H9 (cell line): ENCODE results near the gene XRN2. TPM values are rescaled to one million over a fixed set of nuclear protein-coding genes. Genes with fewer than 3 reads are reported as not detected.
A peak's percentile ranks its signal among the peaks of the same experiment; 100 is the strongest.

ENCODE experiments used
- DNase-seq: peaks from one replicate; pipeline ENCODE4 v3.0.0-alpha.2; 2017
- H2AFZ ChIP-seq: one replicate; pipeline ENCODE4 v1.6.1; 2013; ENCODE audit warnings: mild to moderate bottlenecking, low read length, control low read depth, moderate library complexity
- H2AK5ac ChIP-seq: 2 replicates; pipeline ENCODE4 v1.6.1; 2013; ENCODE audit warnings: low read length, control low read depth, mixed read lengths; ENCODE audit not compliant: insufficient read length
- H2BK120ac ChIP-seq: one replicate; pipeline ENCODE4 v1.6.1; 2013; ENCODE audit warnings: low read depth, mild to moderate bottlenecking, low read length, control low read depth, inconsistent platforms; ENCODE audit not compliant: poor library complexity, severe bottlenecking
- H2BK12ac ChIP-seq: 2 replicates; pipeline ENCODE4 v1.6.1; 2013; ENCODE audit warnings: low read length, control low read depth, mixed read lengths, low read depth; ENCODE audit not compliant: insufficient read length
- H2BK15ac ChIP-seq: 2 replicates; pipeline ENCODE4 v1.6.1; 2013; ENCODE audit warnings: low read depth, low read length, control low read depth
- H2BK20ac ChIP-seq: one replicate; pipeline ENCODE4 v1.6.1; 2013; ENCODE audit warnings: low read depth, mild to moderate bottlenecking, low read length, control low read depth, inconsistent platforms; ENCODE audit not compliant: poor library complexity, severe bottlenecking
- H2BK5ac ChIP-seq: 2 replicates; pipeline ENCODE4 v1.6.1; 2013; ENCODE audit warnings: low read length, control low read depth, mixed read lengths; ENCODE audit not compliant: insufficient read length
- H3K14ac ChIP-seq: 2 replicates; pipeline ENCODE4 v1.6.1; 2013; ENCODE audit warnings: low read length, control low read depth; ENCODE audit not compliant: insufficient read depth
- H3K18ac ChIP-seq: 2 replicates; pipeline ENCODE4 v1.6.1; 2013; ENCODE audit warnings: low read depth, mild to moderate bottlenecking, mixed read lengths, low read length, control low read depth; ENCODE audit not compliant: insufficient read length
- H3K23ac ChIP-seq: 2 replicates; pipeline ENCODE4 v1.6.1; 2013; ENCODE audit warnings: low read length, control low read depth, mixed read lengths, low read depth; ENCODE audit not compliant: insufficient read length
- H3K23me2 ChIP-seq: 2 replicates; pipeline ENCODE4 v1.6.1; 2013; ENCODE audit warnings: low read depth, mild to moderate bottlenecking, mixed read lengths, low read length, control low read depth; ENCODE audit not compliant: insufficient read length, poor library complexity, severe bottlenecking
- H3K27ac ChIP-seq: 2 replicates; pipeline ENCODE4 v1.5.1; 2013; ENCODE audit warnings: low read length, control low read depth, mixed read lengths, low read depth; ENCODE audit not compliant: insufficient read length
- H3K27me3 ChIP-seq: 2 replicates; pipeline ENCODE4 v1.6.1; 2013; ENCODE audit warnings: low read length, control low read depth, inconsistent platforms; ENCODE audit not compliant: insufficient read depth
- H3K4ac ChIP-seq: 2 replicates; pipeline ENCODE4 v1.6.1; 2013; ENCODE audit warnings: low read depth, mild to moderate bottlenecking, control low read depth, inconsistent platforms, low read length, moderate library complexity
- H3K4me1 ChIP-seq: 2 replicates; pipeline ENCODE4 v1.6.1; 2013; ENCODE audit warnings: low read length, control low read depth, inconsistent platforms; ENCODE audit not compliant: insufficient read depth
- H3K4me2 ChIP-seq: 2 replicates; pipeline ENCODE4 v1.6.1; 2013; ENCODE audit warnings: low read length, control low read depth, mixed read lengths; ENCODE audit not compliant: insufficient read length, insufficient read depth
- H3K56ac ChIP-seq: 2 replicates; pipeline ENCODE4 v1.6.1; 2013; ENCODE audit warnings: low read depth, mild to moderate bottlenecking, mixed read lengths, low read length, control low read depth; ENCODE audit not compliant: insufficient read length
- H3K79me1 ChIP-seq: 2 replicates; pipeline ENCODE4 v1.6.1; 2013; ENCODE audit warnings: low read depth, mild to moderate bottlenecking, moderate library complexity, low read length, control low read depth, inconsistent platforms; ENCODE audit not compliant: insufficient read depth, poor library complexity, severe bottlenecking
- H3K79me2 ChIP-seq: 2 replicates; pipeline ENCODE4 v1.6.1; 2013; ENCODE audit warnings: low read length, control low read depth, inconsistent platforms; ENCODE audit not compliant: insufficient read depth
- H3K9ac ChIP-seq: 2 replicates; pipeline ENCODE4 v1.6.1; 2013; ENCODE audit warnings: low read length, control low read depth, mixed read lengths; ENCODE audit not compliant: insufficient read length; ENCODE audit errors: extremely low read depth
- H3K9me3 ChIP-seq: one replicate; pipeline ENCODE4 v1.6.1; 2013; ENCODE audit warnings: low read depth, low read length, inconsistent platforms; ENCODE audit not compliant: control insufficient read depth
- H3T11ph ChIP-seq: one replicate; pipeline ENCODE4 v1.6.1; 2013; ENCODE audit warnings: mild to moderate bottlenecking, low read length, control low read depth, inconsistent platforms
- H4K20me1 ChIP-seq: one replicate; pipeline ENCODE4 v1.6.1; 2013; ENCODE audit not compliant: control insufficient read depth, insufficient read length, insufficient read depth
- H4K5ac ChIP-seq: 2 replicates; pipeline ENCODE4 v1.6.1; 2013; ENCODE audit warnings: low read depth, mild to moderate bottlenecking, mixed read lengths, low read length, control low read depth; ENCODE audit not compliant: insufficient read length
- H4K8ac ChIP-seq: replicated peaks from 2 replicates; pipeline ENCODE4 v1.6.1; 2013; ENCODE audit warnings: low read length, control low read depth, mixed read lengths, low read depth; ENCODE audit not compliant: insufficient read length
- H4K91ac ChIP-seq: 2 replicates; pipeline ENCODE4 v1.6.1; 2013; ENCODE audit warnings: low read depth, mild to moderate bottlenecking, moderate library complexity, mixed read lengths, low read length, control low read depth; ENCODE audit not compliant: insufficient read length
- H3K27ac Mint-ChIP-seq, 3 experiments: 2 replicates in 2 of 3; 3 replicates in 1 of 3; pipeline ENCODE4 v1.8.0; 2020 to 2021; ENCODE audit warnings: mixed read lengths in 3 of 3, mild to moderate bottlenecking in 1 of 3, moderate library complexity in 1 of 3
- H3K27me3 Mint-ChIP-seq: 2 replicates; pipeline ENCODE4 v1.8.0; 2021; ENCODE audit warnings: low read depth, mild to moderate bottlenecking, moderate library complexity, mixed read lengths
- H3K36me3 Mint-ChIP-seq, 3 experiments: 2 replicates in 2 of 3; 3 replicates in 1 of 3; pipeline ENCODE4 v1.8.0; 2020 to 2021; ENCODE audit warnings: low read depth in 3 of 3, mixed read lengths in 3 of 3; ENCODE audit not compliant: insufficient read depth in 1 of 3
- H3K4me1 Mint-ChIP-seq, 2 experiments: 2 replicates each; pipeline ENCODE4 v1.8.0; 2020; ENCODE audit warnings: mixed read lengths in 2 of 2
- H3K4me3 Mint-ChIP-seq, 2 experiments: 2 replicates in 1 of 2; 3 replicates in 1 of 2; pipeline ENCODE4 v1.8.0; 2020 to 2021; ENCODE audit warnings: mild to moderate bottlenecking in 2 of 2, mixed read lengths in 2 of 2, moderate library complexity in 1 of 2
- H3K9me3 Mint-ChIP-seq, 2 experiments: 2 replicates in 1 of 2; 3 replicates in 1 of 2; pipeline ENCODE4 v1.8.0; 2020; ENCODE audit warnings: mild to moderate bottlenecking in 2 of 2, mixed read lengths in 2 of 2, moderate library complexity in 1 of 2
- CTCF ChIP-seq: fragments of 200-600 bp; sonication (generic); conservative IDR thresholded peaks from 3 replicates; pipeline ENCODE4 v1.8.0; 2021; ENCODE audit warnings: antibody characterized with exemption, mild to moderate bottlenecking
- WGBS: extraction: QIAGEN DNeasy Blood & Tissue Kit; methylation state at CpG from one replicate; pipeline ENCODE4 v1.1.7; 2013; ENCODE audit warnings: missing lambda C conversion rate, low lambda C conversion rate, mixed read lengths; ENCODE audit not compliant: insufficient read length; ENCODE audit errors: extremely low coverage; 5-methylcytosine and 5-hydroxymethylcytosine counted together
- total RNA-seq: library from RNA; stranded (reverse); gene quantifications from 2 replicates; pipeline ENCODE4 v1.2.1, GENCODE V29; 2021

XRN2 gene
- total RNA-seq, 1 experiment from 2014 or later: 96.7 TPM

GRCh38 chr20:21344206-21344900 is 41.2 kb downstream of the XRN2 start:
- Histone ChIP-seq H3K14ac (no peak overlapping the region), H2AK5ac (no peak overlapping the region), H3K27ac (no peak overlapping the region), H3K4me1 (peaks cover 3% of the 10 kb centered on the region; the same call in 1 of the 2 replicates), H4K91ac (no peak overlapping the region), H2BK20ac (no peak overlapping the region), H3K4me2 (no peak overlapping the region), H3T11ph (no peak overlapping the region), H3K23me2 (no peaks in the 10 kb centered on the region), H3K27me3 (no peaks in the 10 kb centered on the region), H3K4ac (no peak overlapping the region), H2BK15ac (no peak overlapping the region), H2BK12ac (no peak overlapping the region), H3K9ac (no peak overlapping the region), H2AFZ (no peak overlapping the region), H3K56ac (no peak overlapping the region), H3K9me3 (no peaks in the 10 kb centered on the region), H3K23ac (no peak overlapping the region), H3K79me1 (no peaks in the 10 kb centered on the region), H4K20me1 (no peaks in the 10 kb centered on the region), H2BK120ac (no peak overlapping the region), H4K8ac (no peak overlapping the region), H4K5ac (no peak overlapping the region), H2BK5ac (no peak overlapping the region), H3K18ac (no peak overlapping the region), H3K79me2 (no peaks in the 10 kb centered on the region)
- WGBS: no CpG with 5 or more reads among the region's 5 CpGs
- peaks cover 31 to 79% (median 67%) of the 10 kb centered on the region in 3 experiments; a peak in 6 of 7 replicates for H3K36me3 Mint-ChIP-seq
- no peaks in the 10 kb centered on the region for H3K9me3 Mint-ChIP-seq
- no peak for DNase-seq
- no peaks in the 10 kb centered on the region for H3K27me3 Mint-ChIP-seq
- no peak overlapping the region for H3K4me3 Mint-ChIP-seq
- peak overlapping the region in 1 of 3 experiments; percentile 36; a peak in 1 of 7 replicates for H3K27ac Mint-ChIP-seq
- H3K4me1 Mint-ChIP-seq: peaks cover 11 to 12% of the 10 kb centered on the region in 2 experiments
- no peak for TF ChIP-seq CTCF
